Motor neuron (in vitro differentiated cells): Measurements from ENCODE around the gene AGTRAP. TPM values are rescaled to one million over a fixed set of nuclear protein-coding genes. Genes with fewer than 3 reads are reported as not detected.

Experiments
- ATAC-seq, 8 experiments: fragments of 200-7000 bp; cut with Tn5 transposase; replicated peaks in 6 of 8; 2 replicates each; pipeline ENCODE4 v1.8.0; 2021; ENCODE audit warnings: mild to moderate bottlenecking in 8 of 8, moderate library complexity in 8 of 8
- H3K27ac ChIP-seq, 2 donors: fragments of 250-450 bp; sonication (Bioruptor Pico); 2 replicates each; pipeline ENCODE4 v1.9.0; 2021; ENCODE audit warnings: antibody characterized with exemption in 2 of 2, mild to moderate bottlenecking in 2 of 2, moderate library complexity in 1 of 2
- H3K4me1 ChIP-seq, 2 donors: fragments of 250-450 bp; sonication (Bioruptor Pico); replicated peaks in 1 of 2; 2 replicates each; pipeline ENCODE4 v1.6.1; 2021; ENCODE audit warnings: antibody characterized with exemption in 2 of 2, mild to moderate bottlenecking in 2 of 2, moderate library complexity in 1 of 2
- H3K4me3 ChIP-seq, 5 donors: fragments of 250-450 bp; sonication (Bioruptor Pico); 2 replicates each; pipeline ENCODE4 v1.9.0; 2021; ENCODE audit warnings: antibody characterized with exemption in 5 of 5, mild to moderate bottlenecking in 5 of 5, moderate library complexity in 4 of 5
- WGBS, 10 experiments: fragments of 450-650 bp; shearing (Covaris generic); methylation state at CpG; one replicate each; pipeline ENCODE4 v1.0.0; 2022; 5-methylcytosine and 5-hydroxymethylcytosine counted together
- in situ Hi-C, 9 experiments: fragments of 400-800 bp; cut with MboI; loops; one replicate each; pipeline ENCODE4 v1.15.0; 2021; ENCODE audit warnings: low sequenced_read_pairs in 9 of 9, low pct_unique_long_range_greater_than_20kb in 2 of 9; ENCODE audit not compliant: unreplicated experiment in 9 of 9
- total RNA-seq, 8 experiments: library from RNA; unstranded; fragments of 300-600 nt; gene quantifications; 2 replicates each; pipeline versions ENCODE4 v1.2.3 to v1.2.4, GENCODE V29; 2022

The AGTRAP gene
- total RNA-seq, 8 experiments from 2014 or later = 12.5 to 55.9 (median 32.3) TPM

DNA sequence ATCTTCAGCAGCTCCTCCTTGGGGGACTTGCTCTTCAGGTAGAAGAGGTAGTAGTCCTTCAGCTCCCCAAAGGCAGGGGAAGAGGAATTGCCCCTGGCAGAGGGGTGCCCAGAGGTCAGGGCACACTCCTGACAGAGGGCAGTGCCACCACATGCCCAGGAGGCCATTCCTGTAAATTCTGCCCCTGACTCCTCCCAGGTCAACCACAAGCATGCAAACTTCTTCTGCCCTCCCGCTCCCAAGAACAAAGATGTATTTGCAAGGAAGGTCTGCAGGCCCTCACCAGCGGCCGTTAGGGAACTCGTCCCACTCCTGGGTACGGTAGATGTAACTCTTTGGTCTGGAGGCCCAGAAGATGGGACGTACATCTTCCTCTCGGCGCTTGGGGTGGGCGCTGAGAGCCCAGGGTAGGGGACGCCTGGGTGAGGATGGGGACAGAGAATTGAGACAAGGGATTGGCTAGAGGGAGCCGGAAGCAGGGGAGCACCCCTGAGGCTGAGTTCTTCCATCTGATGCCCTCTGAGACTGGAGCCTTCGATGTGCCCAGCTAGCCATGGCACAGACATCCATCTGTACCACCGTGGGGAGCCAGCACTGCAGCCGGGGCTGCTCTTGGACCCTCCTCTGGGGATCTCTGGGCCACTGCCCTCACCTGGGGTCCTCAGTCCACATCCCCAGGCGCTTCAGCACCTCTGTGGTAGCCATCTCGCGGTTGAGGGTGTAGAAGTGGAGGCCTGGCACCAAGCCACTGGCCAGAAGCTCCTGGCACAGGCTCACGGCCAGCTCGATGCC lies 58.7 kb downstream of the AGTRAP start:
- Histone ChIP-seq H3K4me3 (no peak overlapping the region), H3K4me1 (peaks cover 0 to 4% of the 10 kb centered on the region in 2 donors), H3K27ac (no peak overlapping the region)
- WGBS, 10 experiments = 90 to 97% (median 95%) methylated on average over 2 to 7 of the region's 19 CpGs; no CpG with 5 or more reads in 4 of the 10 experiments
- in situ Hi-C loops = no loop called here
- ATAC-seq = no peak

DNA sequence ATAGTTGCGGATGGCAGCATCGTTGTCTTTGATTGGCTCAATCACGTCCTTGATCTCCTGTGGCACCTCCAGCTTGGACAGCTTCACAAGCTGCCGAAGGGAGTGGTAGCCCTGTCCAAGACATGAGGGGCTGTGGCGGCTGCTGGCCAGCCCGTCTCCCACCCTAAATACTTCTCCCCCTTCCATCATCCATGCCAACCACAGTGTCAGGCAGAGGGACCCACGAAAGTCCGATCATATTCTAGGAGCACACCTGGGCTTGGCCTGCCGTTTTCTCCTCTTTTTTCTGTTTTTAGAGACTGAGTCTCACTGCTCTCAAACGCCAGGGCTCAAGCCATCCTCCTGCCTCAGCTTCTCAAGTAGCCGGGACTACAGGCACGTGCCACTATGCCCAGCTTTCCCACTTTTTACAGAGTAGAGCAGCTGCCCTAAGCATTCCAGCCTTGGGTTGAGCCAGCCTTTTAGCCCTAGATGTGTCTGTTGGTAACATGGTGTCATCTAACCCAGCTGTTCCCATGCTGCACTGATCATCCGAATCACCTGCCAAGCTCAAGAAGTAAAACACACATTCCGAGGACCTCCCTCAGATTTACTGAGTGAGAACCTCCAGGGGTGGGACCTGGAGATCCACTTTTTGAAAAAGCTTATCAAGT lies 59.4 kb downstream of the AGTRAP start:
- Histone ChIP-seq H3K4me1 (no peaks in the 10 kb centered on the region), H3K27ac (no peak overlapping the region), H3K4me3 (no peak overlapping the region)
- 79 to 100% (median 88%) methylated on average over 1 to 13 of the region's 14 CpGs; no CpG with 5 or more reads in 3 of the 10 experiments for WGBS, 10 experiments
- ATAC-seq = no peak
- in situ Hi-C loops = no loop called here

- WGBS, 10 experiments = 40 to 96% (median 89%) methylated on average over 1 to 13 of the region's 15 CpGs; no CpG with 5 or more reads in 2 of the 10 experiments
- H3K27ac ChIP-seq = no peak overlapping the region
- no peak for ATAC-seq
Measured at GRCh38 chr1:11796036-11796828, 60.3 kb downstream of the AGTRAP start.

GRCh38 chr1:11797525-11798216 lies 61.7 kb downstream of the AGTRAP start:
- ATAC-seq = no peak
- no peak overlapping the region for H3K27ac ChIP-seq
- H3K4me3 ChIP-seq = no peak overlapping the region
- H3K4me1 ChIP-seq = peaks cover 7 to 8% of the 10 kb centered on the region in 2 donors
- WGBS, 10 experiments = 86 to 100% (median 95%) methylated on average over 1 to 6 of the region's 6 CpGs
- in situ Hi-C loops = no loop called here

More at GRCh38 chr1:11796036-11796828, 60.3 kb downstream of the AGTRAP start:
- Histone ChIP-seq H3K4me1 (no peaks in the 10 kb centered on the region), H3K4me3 (no peak overlapping the region)
- in situ Hi-C loops = no loop called here

DNA sequence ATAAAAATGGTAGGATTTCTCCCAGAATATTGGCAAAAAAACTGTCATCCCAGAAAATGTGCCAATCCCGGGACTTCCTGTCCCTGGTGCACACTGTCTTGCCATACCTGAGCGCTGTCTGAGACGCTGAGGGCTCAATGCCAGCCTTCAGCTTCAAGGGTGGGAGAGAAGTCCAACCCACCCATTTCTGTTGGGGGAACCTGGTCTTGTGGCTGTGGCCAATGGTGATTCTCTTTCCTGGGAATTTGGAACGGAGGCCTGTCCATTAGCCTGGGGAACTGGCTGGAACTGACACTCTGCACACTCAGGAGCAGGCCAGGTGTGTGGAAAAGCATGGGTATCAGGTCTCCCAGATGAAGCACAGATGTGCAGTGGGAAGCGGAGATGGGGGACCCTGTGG lies 63.2 kb downstream of the AGTRAP start:
- 40 to 100% (median 95%) methylated on average over 1 to 5 of the region's 5 CpGs; no CpG with 5 or more reads in 2 of the 10 experiments for WGBS, 10 experiments
- Histone ChIP-seq H3K4me3 (no peak overlapping the region), H3K4me1 (peaks cover 17 to 18% of the 10 kb centered on the region in 2 donors), H3K27ac (no peak overlapping the region)
- in situ Hi-C loops = no loop called here
- ATAC-seq = no peak

GRCh38 chr1:11799896-11800295 lies 64.0 kb downstream of the AGTRAP start:
- in situ Hi-C loops = no loop called here
- Histone ChIP-seq H3K4me3 (no peak overlapping the region), H3K27ac (no peak overlapping the region), H3K4me1 (peaks cover 24 to 25% of the 10 kb centered on the region in 2 donors)
- 50 to 98% (median 93%) methylated on average over 1 to 9 of the region's 9 CpGs; no CpG with 5 or more reads in 2 of the 10 experiments for WGBS, 10 experiments
- no peak for ATAC-seq

GRCh38 chr1:11800391-11800755 lies 64.4 kb downstream of the AGTRAP start:
- ATAC-seq = no peak
- in situ Hi-C loops = no loop called here
- Histone ChIP-seq H3K4me3 (no peak overlapping the region), H3K4me1 (peaks cover 24 to 27% of the 10 kb centered on the region in 2 donors), H3K27ac (no peak overlapping the region)
- WGBS, 10 experiments = 76 to 100% (median 94%) methylated on average over 1 to 4 of the region's 8 CpGs; no CpG with 5 or more reads in 4 of the 10 experiments

Other genes starting within 250 kb of the AGTRAP start
- gene FBXO2, start 81.7 kb upstream of the AGTRAP start, total RNA-seq = 1 to 10 TPM in 7 of 8 experiments, under 1 TPM in 1; 0.42 to 7.6 (median 2.1) TPM
- 10 to 100 TPM; 10.2 to 44.4 (median 29.0) TPM for gene FBXO44, start 81.3 kb upstream of the AGTRAP start, total RNA-seq
- gene FBXO6, start 71.9 kb upstream of the AGTRAP start, total RNA-seq = 1 to 10 TPM; 1.0 to 6.0 (median 3.1) TPM
- gene MAD2L2, start 55.0 kb upstream of the AGTRAP start, total RNA-seq = 100 to 1,000 TPM in 4 of 8 experiments, 10 to 100 TPM in 4; 22.2 to 164 (median 107) TPM
- 100 to 1,000 TPM in 1 of 8 experiments, 10 to 100 TPM in 4, under 1 TPM in 2, not detected in 1; 0.10 to 100 (median 78.0) TPM for gene DRAXIN, start 44.4 kb upstream of the AGTRAP start, total RNA-seq
- gene C1orf167, start 26.1 kb downstream of the AGTRAP start, total RNA-seq = 1 to 10 TPM in 1 of 8 experiments, under 1 TPM in 5, not detected in 2; 0.11 to 1.9 (median 0.35) TPM
- 10 to 100 TPM; 20.7 to 43.8 (median 31.3) TPM for gene MTHFR, start 69.8 kb downstream of the AGTRAP start, total RNA-seq
- 10 to 100 TPM in 7 of 8 experiments, 1 to 10 TPM in 1; 9.6 to 61.4 (median 27.0) TPM for gene CLCN6, start 70.1 kb downstream of the AGTRAP start, total RNA-seq
- gene NPPA, start 111.6 kb downstream of the AGTRAP start, total RNA-seq = 1 to 10 TPM in 1 of 8 experiments, under 1 TPM in 3, not detected in 4; 0.85 to 1.5 (median 0.90) TPM
- gene NPPB, start 122.8 kb downstream of the AGTRAP start, total RNA-seq = 10 to 100 TPM in 1 of 8 experiments, 1 to 10 TPM in 2, not detected in 5; 1.6 to 10.5 (median 2.1) TPM
- gene KIAA2013, start 190.3 kb downstream of the AGTRAP start, total RNA-seq = 10 to 100 TPM; 27.4 to 43.4 (median 32.4) TPM
- gene PLOD1, start 198.6 kb downstream of the AGTRAP start, total RNA-seq = 100 to 1,000 TPM in 3 of 8 experiments, 10 to 100 TPM in 5; 24.0 to 136 (median 66.7) TPM
- 100 to 1,000 TPM in 1 of 8 experiments, 10 to 100 TPM in 7; 68.9 to 109 (median 75.3) TPM for gene MFN2, start 244.3 kb downstream of the AGTRAP start, total RNA-seq